GM12891 (cell line): ENCODE measurements around the gene OTOS.

Experiments
- PAX5 ChIP-seq: IDR thresholded peaks from 2 replicates; pipeline ENCODE4 v1.6.1; 2011; ENCODE audit warnings: low read length, moderate library complexity, mild to moderate bottlenecking; ENCODE audit not compliant: insufficient read depth, severe bottlenecking
- POLR2A ChIP-seq: IDR thresholded peaks from 2 replicates; pipeline ENCODE4 v1.6.1; 2011; ENCODE audit warnings: low read depth, low read length, control low read depth
- POLR2AphosphoS5 ChIP-seq: IDR thresholded peaks from 2 replicates; pipeline ENCODE4 v1.6.1; 2011; ENCODE audit warnings: low read depth, low read length, control low read depth
- POU2F2 ChIP-seq: IDR thresholded peaks from 2 replicates; pipeline ENCODE4 v1.6.1; 2011; ENCODE audit warnings: low read depth, mild to moderate bottlenecking, control low read depth, low read length, moderate library complexity
- SPI1 ChIP-seq: IDR thresholded peaks from 2 replicates; pipeline ENCODE4 v1.6.1; 2011; ENCODE audit warnings: low read depth, low read length, control low read depth
- TAF1 ChIP-seq: IDR thresholded peaks from 2 replicates; pipeline ENCODE4 v1.6.1; 2011; ENCODE audit warnings: low read depth, low read length, control low read depth

DNA sequence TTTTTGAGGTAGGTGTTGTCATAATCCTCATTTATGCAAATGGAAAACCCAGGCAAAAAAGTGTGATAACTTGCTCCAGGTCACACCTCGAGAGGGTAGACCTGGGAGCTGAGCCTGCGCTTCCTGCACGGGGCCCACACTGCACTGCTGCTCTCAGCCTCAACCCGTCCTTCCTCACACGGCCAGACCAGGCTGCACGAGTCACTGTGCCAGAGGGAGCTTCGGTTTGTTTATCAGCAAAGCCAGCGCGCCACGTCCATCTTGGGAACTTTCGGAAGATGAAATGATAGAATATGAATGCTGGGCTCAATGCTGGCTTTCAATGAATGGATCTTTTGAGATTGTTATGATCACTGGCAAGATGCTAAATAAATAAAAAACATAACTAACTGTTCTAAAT lies 18.8 kb downstream of the OTOS start:
- TF ChIP-seq POLR2A (no peak), POLR2AphosphoS5 (no peak), TAF1 (no peak), SPI1 (no peak), PAX5 (no peak), POU2F2 (no peak)
